GM12892 (cell line): ENCODE measurements around the gene RNF43. TPM values are rescaled to one million over a fixed set of nuclear protein-coding genes. Genes with fewer than 3 reads are reported as not detected.
A peak's percentile ranks its signal among the peaks of the same experiment; 100 is the strongest.

Source experiments
- DNase-seq: peaks from one replicate; pipeline ENCODE4 v3.0.0; 2011; ENCODE audit not compliant: insufficient read length
- FAIRE-seq: peaks from 2 replicates; lab custom pipeline; 2011; peaks lifted over from hg19 to GRCh38; lab: Jason Lieb, UNC
- POLR2A ChIP-seq: IDR thresholded peaks from 2 replicates; pipeline ENCODE4 v1.6.1; 2011; ENCODE audit warnings: low read depth, low read length, control low read depth
- POLR2AphosphoS5 ChIP-seq: IDR thresholded peaks from 2 replicates; pipeline ENCODE4 v1.6.1; 2011; ENCODE audit warnings: low read depth, low read length, control low read depth
- TAF1 ChIP-seq: IDR thresholded peaks from 2 replicates; pipeline ENCODE4 v1.6.1; 2011; ENCODE audit warnings: low read depth, mild to moderate bottlenecking, control low read depth, low read length, borderline replicate concordance
- polyA plus RNA-seq: library from polyadenylated mRNA; unstranded; fragments of >200 nt; gene quantifications from one replicate; pipeline ENCODE4 v1.2.1, GENCODE V29; 2012; ENCODE audit warnings: missing spikeins, inconsistent platforms; ENCODE audit not compliant: missing spikeins

RNF43 gene
- 2.7 TPM for polyA plus RNA-seq

DNA sequence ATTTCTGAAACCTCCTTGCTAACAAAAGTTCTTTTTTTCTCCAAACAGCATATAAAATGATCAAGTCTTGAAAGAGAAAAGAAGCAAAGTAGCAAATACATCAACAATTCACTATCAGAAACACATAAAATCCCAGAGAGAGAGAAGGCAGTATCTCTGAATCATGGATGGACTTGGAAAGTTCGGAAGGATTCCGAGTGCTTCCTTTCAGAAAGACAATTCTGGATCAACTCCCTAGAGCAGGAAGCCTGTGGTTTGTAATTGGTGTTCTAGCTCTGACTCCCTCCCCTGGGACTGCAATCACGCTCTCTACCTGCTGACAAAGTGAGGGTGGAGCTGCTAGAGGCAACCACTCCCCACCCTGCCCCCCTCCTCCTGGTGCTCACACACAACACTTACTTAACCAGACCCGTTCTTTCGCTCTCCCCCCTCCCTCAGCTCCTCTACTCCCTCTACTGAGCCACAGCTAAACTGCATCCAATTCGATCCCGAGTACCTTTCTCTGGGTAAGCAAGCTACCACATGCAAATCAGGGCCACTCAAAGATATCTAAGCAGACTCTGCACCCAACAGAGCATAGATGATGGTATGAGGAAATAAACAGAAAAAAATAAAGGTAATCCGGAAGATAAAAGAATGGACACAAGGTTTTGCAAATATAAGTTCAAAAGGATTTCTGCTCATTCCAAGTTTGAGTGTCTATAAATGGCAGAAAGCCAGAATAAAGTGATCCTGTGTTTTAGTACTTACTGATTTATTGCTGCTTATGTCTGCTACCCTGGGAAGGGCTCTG lies at the start of gene RNF43:
TSS of gene RNF43 (minus strand) at position 235 of the 793 bp plus-strand sequence. CDS start 1,957 bp downstream, outside the sequence.
- DNase-seq: peak; percentile 72
- TF ChIP-seq POLR2AphosphoS5 (no peak), TAF1 (no peak), POLR2A (no peak)
- peak; percentile 99 for FAIRE-seq

DNA sequence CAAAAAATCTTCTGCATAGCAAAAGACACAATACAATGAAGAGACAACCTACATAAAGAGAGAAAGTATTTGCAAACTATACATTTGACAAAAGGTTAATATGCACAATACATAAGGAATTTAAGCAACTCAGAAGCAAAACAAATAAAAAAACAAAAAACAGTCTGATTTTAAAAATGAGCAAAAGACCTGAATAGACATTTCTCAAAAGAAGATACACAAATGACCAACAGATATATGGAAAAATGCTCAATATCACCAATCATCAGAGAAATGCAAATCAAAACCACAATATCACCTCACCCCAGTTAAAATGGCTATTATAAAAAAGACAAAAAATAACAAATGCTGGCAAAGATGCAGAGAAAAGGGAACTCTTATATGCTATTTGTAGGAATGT lies 38.2 kb upstream of the RNF43 start:
- no peak for FAIRE-seq
- no peak for TF ChIP-seq TAF1
- TF ChIP-seq POLR2A: no peak
- TF ChIP-seq POLR2AphosphoS5: no peak
- no peak for DNase-seq

DNA sequence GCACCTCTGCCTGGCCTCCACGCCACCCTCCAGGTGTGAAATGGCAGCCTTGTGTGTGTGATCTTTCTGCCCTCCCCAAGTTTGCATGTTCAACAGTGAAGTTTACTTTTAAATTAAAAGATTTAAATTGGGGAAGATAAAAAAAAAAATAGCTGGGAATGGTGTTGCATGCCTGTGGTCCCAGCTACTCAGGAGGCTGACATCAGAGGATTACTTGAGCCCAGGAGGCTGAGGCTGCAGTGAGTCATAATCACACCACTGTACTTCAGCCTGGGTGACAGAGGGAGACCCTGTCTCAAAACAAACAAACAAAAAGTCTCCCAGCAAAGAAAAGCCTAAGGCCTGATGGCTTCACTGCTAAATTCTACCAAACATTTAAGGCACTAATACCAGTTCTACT lies 35.4 kb upstream of the RNF43 start:
- FAIRE-seq (no peak), DNase-seq (no peak)

DNA sequence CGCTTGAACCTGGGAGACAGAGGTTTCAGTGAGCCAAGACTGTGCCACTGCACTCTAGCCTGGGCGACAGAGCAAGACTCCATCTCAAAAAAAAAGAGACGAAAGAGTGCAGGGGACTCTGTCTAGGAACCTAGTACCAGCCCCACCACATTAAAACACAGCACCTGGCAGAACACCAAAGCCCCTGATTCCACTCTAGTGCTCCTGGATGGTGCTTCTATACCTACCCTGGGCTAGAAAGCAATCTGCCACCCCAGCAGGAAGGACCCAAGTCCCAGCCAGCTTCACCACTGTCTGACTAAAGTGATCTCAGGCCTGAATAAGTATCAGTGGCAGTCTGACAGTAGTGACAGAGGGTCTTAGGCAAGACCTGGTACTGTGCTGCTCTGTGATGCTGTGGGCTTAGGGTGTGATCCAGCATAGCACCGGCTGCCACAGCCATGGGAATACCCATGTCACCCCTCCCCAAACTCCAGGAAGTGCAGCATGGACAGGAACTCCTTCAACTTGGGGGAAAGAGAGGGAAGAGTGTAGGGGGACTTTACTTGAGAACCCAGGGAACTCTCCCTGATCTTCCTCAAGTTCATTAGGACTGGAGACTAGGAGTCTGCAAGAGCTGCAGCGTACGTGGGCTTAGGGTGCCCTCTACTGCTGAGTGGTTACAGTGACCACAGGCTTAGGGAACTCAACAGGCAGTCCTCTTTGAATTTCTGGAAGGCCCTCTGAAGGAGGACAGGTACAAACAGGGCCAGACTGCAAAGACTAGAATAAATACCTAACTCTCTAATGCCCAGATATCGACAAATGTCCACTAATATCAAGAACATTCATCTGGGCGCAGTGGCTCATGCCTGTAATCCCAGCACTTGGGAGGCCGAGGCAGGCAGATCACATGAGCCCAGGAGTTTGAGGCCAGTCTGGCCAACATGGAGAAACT lies 30.0 kb upstream of the RNF43 start:
- peak; percentile 84 for FAIRE-seq
- TF ChIP-seq POLR2A (no peak), TAF1 (no peak), POLR2AphosphoS5 (no peak)

More for the DNA sequence above, 35.4 kb upstream of the RNF43 start:
- TF ChIP-seq POLR2A: no peak
- no peak for TF ChIP-seq TAF1
- TF ChIP-seq POLR2AphosphoS5: no peak

DNA sequence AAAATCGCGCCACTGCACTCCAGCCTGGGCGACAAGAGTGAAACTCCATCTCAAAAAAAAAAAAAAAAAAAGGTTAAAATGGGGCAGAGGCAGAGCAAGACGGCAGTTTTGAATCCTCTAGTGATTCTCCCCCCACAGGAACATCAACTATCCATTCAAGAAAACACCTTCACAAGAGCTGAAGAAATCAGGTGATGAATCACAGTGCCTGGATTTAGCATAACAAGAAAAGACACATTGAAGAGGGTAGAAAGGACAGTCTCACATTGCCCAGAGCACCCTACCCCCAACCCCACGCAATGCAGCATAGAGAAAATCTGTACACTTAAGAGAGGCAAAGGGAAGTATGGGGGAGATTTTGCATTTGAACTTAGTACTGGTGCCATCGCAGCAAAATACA lies 28.8 kb upstream of the RNF43 start:
- DNase-seq: no peak
- no peak for TF ChIP-seq TAF1
- no peak for TF ChIP-seq POLR2AphosphoS5
- no peak for TF ChIP-seq POLR2A
- FAIRE-seq: no peak

More for the DNA sequence above, 30.0 kb upstream of the RNF43 start:
- DNase-seq: no peak

DNA sequence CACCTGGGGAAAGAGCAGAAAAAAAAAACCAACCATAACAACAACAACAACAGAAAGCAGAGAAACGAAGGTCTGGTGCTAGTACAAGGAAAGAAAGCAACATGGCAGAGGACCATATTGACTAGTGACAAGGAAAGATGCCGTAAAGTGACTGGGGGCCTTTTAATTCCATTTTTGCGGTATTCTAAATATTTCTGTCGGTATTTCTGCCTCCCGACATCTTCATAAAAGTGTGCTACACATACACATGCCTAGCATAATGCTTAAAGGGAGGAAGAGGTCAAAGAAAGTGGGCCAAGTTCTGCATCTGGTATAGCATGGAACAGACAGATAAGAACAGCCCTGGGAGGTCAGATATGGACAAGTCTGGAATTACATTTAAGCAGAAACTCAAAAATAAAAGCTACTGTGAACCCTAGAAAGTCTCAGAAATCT lies 19.5 kb upstream of the RNF43 start:
- DNase-seq (no peak), FAIRE-seq (no peak)

DNA sequence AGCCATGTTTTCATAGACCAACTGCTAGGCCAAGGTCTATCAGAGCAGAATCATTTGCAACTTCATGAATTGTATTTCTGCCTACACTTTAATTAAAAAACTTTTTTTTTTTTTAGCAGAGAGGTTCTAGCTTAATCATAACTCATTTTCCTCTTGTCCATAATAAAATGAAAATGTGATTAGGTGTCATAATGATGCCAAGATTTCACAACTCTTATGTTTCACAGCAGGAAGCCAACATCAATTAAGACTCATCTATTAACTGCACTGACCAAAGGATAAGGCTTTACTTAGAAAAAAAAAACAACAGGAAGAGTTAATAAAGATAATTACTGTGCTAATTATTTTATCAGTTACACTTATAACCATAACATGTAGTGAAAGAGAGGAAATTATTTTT lies 18.9 kb upstream of the RNF43 start:
- no peak for DNase-seq
- no peak for TF ChIP-seq POLR2AphosphoS5
- no peak for TF ChIP-seq TAF1
- TF ChIP-seq POLR2A: no peak
- FAIRE-seq: no peak

More for the DNA sequence above, 19.5 kb upstream of the RNF43 start:
- TF ChIP-seq POLR2AphosphoS5 (no peak), TAF1 (no peak), POLR2A (no peak)

DNA sequence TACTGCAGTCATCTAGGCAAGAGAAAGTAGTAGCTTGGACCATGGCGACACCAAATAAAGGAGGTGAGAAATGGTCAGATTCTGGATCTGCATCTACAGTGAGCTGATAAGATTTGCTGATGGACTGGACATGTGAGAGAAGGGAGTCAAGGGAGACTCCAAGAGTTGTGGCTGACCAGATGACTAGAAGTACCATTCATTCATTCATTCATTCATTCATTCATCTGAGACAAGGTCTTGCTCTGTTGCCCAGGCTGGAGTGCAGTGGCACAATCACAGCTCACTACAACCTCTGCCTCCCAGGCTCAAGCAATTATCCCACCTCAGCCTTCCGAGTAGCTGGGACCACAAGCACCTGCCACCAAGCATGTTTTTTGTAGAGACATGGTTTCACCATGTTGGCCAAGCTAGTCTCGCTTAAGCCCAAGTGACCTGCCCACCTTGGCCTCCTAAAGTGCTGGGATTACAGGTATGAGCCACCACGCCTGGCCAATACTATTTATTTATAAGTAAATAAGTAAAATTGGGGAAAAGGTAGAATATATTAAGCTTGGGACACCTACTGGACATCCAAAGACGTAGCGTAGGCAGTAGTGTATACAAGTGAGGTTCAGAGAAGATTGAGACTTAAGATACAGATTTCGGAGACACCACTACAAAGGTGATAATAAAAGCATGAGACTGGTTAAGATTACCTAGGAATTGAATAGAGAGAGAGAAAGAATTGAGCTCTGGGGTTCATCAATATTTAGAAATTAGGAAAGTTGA lies 15.7 kb upstream of the RNF43 start:
- no peak for DNase-seq
- TF ChIP-seq TAF1 (no peak), POLR2AphosphoS5 (no peak), POLR2A (no peak)
- no peak for FAIRE-seq

DNA sequence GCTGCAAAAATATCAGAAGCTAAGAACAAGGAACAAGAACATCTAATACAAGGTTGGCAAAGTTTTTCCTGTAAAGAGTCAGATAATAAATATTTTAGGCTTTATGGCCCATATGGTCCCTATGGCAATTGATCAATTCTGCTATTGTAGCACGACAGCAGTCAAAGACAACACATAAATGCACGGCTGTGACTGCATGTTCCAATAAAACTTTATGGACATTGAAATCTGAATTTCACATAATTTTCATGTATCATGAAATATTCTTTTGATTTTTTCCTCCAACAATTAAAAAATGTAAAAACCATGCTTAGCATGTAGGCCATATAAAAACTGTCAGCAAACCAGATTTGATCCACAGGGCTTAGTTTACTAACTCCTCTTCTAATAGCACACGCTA lies 10.5 kb upstream of the RNF43 start:
- peak; percentile 44 for FAIRE-seq
- no peak for DNase-seq

DNA sequence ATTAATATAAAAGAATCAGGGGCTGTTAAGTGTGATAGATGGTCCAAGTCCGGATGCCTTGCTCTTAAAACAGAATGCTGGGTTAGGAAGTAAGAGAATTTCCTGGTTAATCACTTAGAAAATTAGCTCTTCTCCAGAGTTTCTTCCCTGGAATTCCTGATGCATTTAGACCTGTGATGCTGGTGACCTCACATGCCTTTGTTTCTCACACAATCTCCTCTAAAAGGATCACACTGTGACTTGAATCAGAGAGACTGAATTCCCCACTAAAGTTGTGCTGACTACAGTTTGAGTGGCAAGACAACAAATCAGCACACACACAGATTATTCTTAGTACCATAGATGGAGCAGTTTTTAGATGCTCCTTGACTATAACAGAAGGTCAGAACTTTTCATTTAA lies 4.4 kb upstream of the RNF43 start:
- TF ChIP-seq TAF1: no peak
- no peak for TF ChIP-seq POLR2AphosphoS5
- TF ChIP-seq POLR2A: no peak
- DNase-seq: no peak
- FAIRE-seq: peak; percentile 65

More for the DNA sequence above, 10.5 kb upstream of the RNF43 start:
- TF ChIP-seq TAF1: no peak
- TF ChIP-seq POLR2A: no peak

DNA sequence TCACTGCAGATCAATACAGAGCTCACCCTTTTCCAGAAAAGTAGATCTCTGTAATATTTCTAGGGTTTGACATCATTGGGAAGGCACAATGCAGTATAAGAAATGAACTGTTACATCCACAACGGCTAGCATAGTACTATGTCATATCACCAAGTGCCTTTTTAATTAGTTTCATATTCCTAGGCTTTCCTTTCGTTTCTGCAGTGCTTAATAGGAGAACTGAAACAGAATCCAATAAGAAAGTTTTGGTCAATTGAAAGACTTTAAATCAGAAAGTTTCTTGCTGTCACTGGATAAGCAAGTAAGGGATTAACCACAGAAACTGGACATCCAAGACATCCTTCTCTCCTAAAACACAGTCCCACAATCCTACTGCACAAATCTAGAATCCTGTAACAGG lies 3.5 kb upstream of the RNF43 start:
- no peak for TF ChIP-seq TAF1
- TF ChIP-seq POLR2AphosphoS5: no peak
- TF ChIP-seq POLR2A: no peak
- no peak for DNase-seq
- FAIRE-seq: peak; percentile 50

DNA sequence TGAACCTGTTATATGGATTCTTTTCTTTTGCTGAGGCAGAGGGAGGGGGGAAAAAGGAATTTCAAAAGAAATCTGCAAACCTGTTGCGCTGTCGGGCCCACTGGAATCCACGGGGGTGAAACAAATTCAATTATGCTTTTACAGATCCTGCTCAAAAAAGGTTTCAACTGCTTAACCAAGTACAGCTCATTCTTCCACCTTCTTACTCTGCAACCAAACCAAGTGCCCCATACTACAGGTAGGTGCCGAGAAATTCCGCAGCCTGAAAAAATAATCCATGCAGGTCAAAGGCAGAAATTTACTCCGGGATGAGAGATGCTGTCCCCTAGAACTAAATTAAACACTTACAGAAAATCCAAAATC lies 416 bp downstream of the RNF43 start:
- TF ChIP-seq POLR2A (no peak), TAF1 (no peak), POLR2AphosphoS5 (no peak)
- no peak for DNase-seq
- no peak for FAIRE-seq
